SHP77 (cell line): ENCODE results near the gene HSD17B3.
A peak's percentile ranks its signal among the peaks of the same experiment; 100 is the strongest.
"Not testable (repeated sequence)": the region's sequence is repeated elsewhere in the genome, so short reads cannot be mapped to it uniquely, and the experiment has no call there.

Experiments used
- DNase-seq, 2 experiments: peaks; one replicate each; lab custom pipeline; 2025; lab: John Stamatoyannopoulos, UW

HSD17B3 gene

DNA sequence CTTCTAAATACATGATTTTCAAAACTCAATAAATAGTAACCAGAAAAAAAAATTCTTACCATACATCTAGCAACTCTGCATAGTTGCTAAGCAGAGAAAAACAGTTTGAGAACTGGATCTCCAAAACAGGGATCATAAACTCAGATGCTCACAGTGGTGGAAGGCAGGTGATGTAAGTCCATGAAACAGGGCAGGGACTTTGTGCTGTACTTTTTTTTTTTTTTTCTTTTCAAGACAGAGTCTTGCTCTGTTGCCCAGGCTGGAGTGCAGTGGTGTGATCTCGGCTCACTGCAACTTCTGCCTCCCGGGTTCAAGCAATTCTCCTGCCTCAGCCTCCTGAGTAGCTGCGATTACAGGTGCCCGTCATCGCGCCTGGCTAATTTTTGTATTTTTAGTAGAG lies 5.0 kb upstream of the HSD17B3 start:
- not testable (repeated sequence) for DNase-seq

- DNase-seq = no peak
Observed at GRCh38 chr9:96305171-96305570, 3.2 kb upstream of the HSD17B3 start.

DNA sequence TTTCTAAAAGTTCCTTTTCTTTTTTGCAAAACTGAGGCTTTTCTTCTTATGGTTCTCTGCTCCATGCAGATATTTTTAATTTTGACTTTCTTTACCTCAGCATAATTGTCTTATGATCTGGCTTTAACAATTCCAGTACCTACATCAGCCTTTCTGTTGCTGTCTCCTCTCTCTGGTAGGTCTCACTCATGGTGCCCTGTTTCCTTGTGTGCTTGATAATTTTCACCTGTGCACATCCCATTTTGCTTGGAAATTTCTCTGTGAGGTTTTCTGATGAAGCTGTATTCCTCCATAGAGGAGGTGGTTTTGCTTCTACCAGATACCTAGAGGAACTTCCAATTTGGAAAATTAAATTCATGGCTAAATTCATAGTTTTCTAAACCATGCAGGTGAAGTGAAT lies 2.3 kb upstream of the HSD17B3 start:
- no peak for DNase-seq

GRCh38 chr9:96299823-96300222 lies 2.2 kb downstream of the HSD17B3 start:
- DNase-seq = no peak

DNA sequence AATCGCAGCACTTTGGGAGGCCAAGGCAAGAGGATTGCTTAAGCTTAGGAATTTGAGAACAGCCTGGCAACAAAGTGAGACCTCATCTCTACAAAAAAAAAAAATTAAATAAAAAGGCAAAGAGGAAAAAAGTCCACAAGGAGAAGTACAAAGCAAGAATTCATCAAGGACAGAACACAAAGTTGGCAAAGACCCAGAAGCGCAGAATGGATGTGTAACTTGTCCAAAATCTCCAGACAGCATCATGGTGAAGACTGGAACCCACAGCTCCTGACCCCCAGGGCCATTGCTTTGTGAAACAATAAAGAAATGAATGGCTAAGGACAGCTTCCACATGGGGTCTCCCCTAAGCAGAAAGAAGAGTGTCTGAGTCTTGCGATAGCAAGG lies 7.8 kb downstream of the HSD17B3 start:
- DNase-seq = no peak

DNA sequence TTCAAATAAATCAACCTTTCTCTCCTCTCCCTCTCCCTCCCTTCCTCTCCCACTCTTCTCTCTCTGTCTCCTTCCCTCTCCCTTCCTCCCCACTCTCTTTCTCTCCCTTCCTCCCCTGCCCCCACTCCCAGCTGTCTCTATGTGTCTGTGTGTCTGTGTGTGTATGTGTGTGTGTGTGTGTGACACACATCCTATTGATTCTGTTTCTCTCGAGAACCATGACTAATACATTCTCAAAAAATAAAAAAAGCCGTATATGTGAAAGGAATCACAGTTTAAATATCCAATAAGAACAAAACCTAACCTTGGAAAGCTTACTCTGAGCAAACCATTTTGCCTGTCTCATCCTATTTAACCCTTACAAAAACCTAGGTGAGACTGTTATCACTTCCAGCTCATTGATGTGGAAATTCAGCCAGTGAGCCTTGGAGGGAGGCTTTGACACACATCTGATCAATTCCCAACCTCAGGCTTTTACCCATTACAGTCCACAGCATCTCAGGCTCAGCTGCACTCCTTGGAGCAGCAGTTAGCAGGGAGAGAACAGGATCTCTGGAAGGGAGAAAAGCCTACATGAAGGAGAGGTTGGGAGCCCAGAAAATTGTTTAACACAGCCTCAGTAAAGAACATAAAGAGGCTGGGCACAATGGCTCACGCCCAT lies 8.3 kb downstream of the HSD17B3 start:
- DNase-seq = no peak

DNA sequence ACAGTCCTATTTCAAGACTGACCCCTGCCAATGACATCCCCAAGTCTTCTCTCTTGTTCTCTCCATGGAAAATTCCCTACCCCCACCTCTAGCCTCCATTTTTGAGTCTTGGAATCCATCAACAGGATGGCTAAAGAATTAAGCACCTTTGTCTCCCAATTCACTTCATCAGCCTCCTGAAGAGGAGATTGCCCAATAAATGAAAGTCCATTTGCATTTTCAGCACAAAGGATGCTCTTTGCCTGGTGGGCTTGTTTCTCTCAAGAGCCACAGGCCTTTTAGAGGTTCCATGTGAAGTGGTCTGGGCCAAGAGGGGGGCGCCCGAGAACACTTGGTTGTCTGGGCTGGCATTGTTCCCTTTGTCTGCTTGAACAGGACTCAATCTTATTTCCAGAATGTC lies 12.6 kb downstream of the HSD17B3 start:
- no peak for DNase-seq

DNA sequence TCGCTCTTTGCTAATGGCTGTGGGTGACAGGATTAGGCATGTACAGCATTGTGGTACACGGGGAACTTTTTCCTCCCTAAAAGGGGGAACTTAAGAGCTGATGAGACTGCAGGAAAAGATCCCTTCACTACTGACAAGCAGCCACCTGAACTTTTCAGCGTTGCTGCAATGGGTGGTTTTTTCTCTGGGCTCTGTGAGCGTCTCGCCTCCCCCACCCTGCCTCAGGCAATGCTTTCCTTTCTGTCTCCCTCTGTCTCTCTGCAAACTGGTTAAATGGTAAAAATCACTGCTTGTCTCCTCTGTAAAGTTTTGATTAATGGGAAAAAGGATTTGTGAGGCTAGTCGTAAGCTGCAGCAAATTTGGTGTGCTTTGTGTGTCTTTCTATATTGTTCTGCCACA lies 20.3 kb downstream of the HSD17B3 start:
- DNase-seq = no peak

- DNase-seq = no peak
Observed at GRCh38 chr9:96279932-96280331, 22.0 kb downstream of the HSD17B3 start.

GRCh38 chr9:96274939-96275338 lies 27.0 kb downstream of the HSD17B3 start:
- no peak for DNase-seq

DNA sequence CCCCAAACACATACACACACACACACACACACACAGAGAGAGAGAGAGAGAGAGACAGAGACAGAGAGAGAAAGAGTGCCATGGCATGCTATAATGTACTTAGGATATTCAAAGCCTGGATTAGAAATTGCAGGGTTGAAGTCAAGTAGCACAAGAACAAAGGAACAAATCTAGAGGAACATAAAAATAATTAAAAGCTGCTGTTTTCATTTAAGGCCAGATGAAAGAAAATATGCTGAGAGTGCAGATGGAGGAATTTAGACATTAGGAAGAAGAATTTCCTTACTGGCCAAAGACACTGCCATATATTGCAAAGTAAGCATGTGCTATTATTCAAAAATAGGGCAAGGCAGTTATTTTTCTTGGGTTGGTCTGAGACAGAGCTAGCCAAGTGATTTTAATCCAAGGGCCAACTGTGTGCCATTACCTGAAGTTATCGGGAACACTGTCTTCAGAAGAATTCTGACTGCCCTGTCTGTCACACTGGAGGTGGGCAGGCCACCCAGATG lies 31.7 kb downstream of the HSD17B3 start:
- no peak for DNase-seq

GRCh38 chr9:96258967-96259366 lies 43.0 kb downstream of the HSD17B3 start:
- no peak for DNase-seq

DNA sequence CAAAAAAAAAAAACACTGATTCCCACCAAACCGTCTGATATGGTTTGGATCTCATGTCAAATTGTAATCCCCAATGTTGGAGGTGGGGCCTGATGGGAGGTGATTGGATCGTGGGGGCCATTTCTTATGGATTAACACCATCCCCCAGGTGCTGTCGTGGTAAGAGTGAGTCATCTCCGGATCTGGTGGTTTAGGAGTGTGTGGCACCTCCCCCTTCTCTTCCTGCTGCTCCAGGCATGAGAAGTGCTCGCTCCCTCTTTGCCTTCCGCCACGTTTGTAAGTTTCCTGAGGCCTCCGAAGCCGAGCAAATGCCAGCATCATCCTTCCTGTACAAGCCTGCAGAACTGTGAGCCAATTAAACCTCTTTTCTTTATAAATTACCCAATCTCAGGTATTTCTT lies 45.2 kb downstream of the HSD17B3 start:
- DNase-seq = no peak

DNA sequence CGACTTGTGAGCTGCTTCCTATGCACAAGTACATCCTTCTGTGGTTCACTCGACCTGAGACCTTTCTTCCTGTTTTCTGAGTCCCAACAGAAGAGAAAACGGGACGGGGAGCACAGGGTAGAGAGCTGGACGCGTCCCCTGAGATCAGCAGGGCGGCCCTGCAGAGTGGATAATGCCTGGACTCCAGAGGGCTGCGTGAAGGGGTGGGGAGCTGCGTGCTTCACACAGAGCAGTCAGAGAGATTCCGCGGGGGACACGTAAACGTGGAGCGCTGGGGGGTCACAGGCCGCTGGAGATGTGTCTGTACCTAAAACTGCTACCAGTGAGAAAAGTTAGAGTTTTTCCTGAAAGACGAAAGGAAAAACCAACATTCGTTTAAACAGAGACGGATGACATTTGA lies 46.3 kb downstream of the HSD17B3 start:
- no peak for DNase-seq

DNA sequence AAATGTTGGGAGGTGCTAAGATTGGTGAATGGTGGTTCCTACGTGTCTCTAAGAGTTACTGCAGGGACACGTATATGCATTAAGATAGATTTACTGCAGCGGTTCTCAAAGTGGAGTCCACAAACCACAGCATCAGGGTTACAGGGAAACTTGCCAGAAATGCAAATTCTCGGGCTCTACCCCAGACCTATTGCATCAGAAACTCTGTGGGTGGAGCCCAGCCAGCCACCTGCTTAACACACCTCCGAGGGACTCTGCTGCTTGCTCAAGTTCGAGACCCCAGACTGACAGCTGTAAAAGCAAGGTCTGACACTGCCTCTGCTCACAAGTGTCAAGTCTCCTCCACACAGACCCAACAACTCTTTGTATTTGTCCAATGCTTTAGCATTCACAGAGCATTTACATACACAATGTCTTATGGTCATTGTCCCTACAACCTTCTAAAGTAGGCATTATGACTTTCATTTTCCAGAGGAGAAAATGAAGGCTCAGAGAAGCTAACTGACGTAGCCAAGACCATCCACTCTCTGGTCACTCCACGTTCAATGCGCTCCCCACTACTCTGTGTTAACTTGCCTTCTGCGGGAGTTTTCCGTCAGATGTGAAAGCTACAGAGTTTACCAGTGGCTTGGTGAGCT lies 48.8 kb downstream of the HSD17B3 start:
- peak in 1 of 2 experiments; percentile 4 for DNase-seq

DNA sequence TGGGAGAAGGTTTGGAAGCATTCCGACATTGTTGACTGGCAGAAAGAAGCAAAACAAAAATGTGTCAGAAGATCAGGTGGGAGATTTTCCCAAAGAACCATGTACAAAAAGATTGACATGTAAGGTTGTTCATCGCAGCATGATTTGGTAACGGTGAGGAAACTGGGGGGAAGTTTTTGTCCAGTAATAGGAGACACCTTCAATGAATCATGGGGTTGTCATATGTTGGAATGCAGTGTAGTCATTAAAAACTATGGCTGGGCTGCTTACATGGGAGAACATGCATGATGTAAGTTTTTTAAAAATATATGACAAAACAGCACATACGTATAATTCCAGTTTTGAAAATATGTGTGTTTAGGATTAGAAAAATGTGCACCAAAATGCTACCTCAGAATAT lies 50.5 kb downstream of the HSD17B3 start:
- no peak for DNase-seq

DNA sequence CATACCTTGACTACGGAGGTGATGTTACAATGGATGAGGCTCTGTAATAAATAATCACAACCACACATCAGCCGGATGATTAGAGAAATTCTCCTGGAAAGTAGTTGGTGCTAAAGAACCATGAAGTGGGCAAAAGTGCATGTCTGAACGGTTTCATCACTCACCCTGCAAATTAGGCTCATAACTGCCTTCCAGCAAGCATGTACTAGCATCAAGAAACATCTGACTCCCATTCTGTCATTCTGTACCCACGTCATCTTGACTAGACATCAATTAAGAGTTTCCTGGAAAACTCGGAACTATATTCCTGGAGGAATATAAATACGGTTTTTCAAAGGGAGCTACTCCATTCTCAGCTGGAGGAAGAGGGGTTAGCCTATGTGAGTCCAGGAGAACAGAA lies 52.2 kb downstream of the HSD17B3 start:
- no peak for DNase-seq

- DNase-seq = no peak
Observed at GRCh38 chr9:96246267-96246671, 55.7 kb downstream of the HSD17B3 start.

- no peak for DNase-seq
Observed at GRCh38 chr9:96245399-96245798, 56.6 kb downstream of the HSD17B3 start.

GRCh38 chr9:96243778-96244177 lies 58.2 kb downstream of the HSD17B3 start:
- DNase-seq = no peak

GRCh38 chr9:96242811-96243210 lies 59.2 kb downstream of the HSD17B3 start:
- DNase-seq = no peak

- no peak for DNase-seq
Observed at GRCh38 chr9:96241391-96241809, 60.6 kb downstream of the HSD17B3 start.

- no peak for DNase-seq
Observed at GRCh38 chr9:96236854-96237550, 65.0 kb downstream of the HSD17B3 start.
